ENCODE data around the gene EVC2. TPM values are rescaled to one million over a fixed set of nuclear protein-coding genes. Genes with fewer than 3 reads are reported as not detected.

EVC2 gene
- total and polyA plus RNA-seq, 2 donors (not counting 1 experiment from before 2014, with no cell fraction given): 1.4 to 16.5 TPM

DNA sequence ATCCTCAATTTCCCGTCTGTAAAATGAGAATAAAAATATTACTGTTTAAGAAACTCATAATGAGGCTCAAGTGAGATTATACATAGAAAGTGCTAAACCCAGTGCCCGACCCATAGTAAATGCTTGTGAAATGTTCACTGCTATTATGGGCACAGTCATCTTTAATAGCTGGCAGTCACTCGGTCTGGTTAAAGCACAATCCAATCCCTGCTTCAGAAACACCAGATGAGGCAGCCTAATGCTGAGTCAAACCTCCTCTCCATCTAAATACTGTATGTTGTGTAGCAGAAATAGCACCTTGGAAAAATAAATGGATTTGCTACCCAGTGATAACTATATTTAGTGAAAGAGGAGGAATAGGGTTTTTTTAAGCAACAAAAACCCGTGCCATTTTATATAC, 14.5 kb downstream of the EVC2 start:
- peaks cover 9% of the 10 kb centered on the region for H3K36me3 ChIP-seq (ENCODE audit: control insufficient read depth, insufficient read depth, low read length)
- no peak for TF ChIP-seq EZH2 (IDR thresholded peaks at IDR 0.05; ENCODE audit: low read length, missing control alignments)
- no peaks in the 10 kb centered on the region for H3K27me3 ChIP-seq (ENCODE audit: control insufficient read depth, insufficient read depth, low read length)
- H2AFZ ChIP-seq (ENCODE audit: low read length): no peak overlapping the region
- no peaks in the 10 kb centered on the region for H3K79me2 ChIP-seq (ENCODE audit: control insufficient read depth, insufficient read depth, low read length)
- H3K27ac ChIP-seq (ENCODE audit: insufficient read depth, low read length): no peak overlapping the region
- no peaks in the 10 kb centered on the region for H4K20me1 ChIP-seq (ENCODE audit: control insufficient read depth, extremely low read depth, insufficient read depth, low read length)
- H3K9ac ChIP-seq (ENCODE audit: insufficient read depth, low read length): no peak overlapping the region
- DNase-seq (ENCODE audit: low read depth in 2 of 2): no peak
- H3K4me3 ChIP-seq (replicated peaks in 1 of 4; ENCODE audit: control extremely low read depth in 1 of 4, insufficient read depth in 1 of 4, low read depth in 3 of 4, low read length in 4 of 4): no peak overlapping the region
- no peaks in the 10 kb centered on the region for H3K9me3 ChIP-seq (ENCODE audit: control insufficient read depth, insufficient read depth, low read depth, low read length)
- H3K4me2 ChIP-seq (ENCODE audit: extremely low read depth, insufficient read depth, low read length): no peak overlapping the region
- H3K4me1 ChIP-seq (ENCODE audit: control insufficient read depth, extremely low read depth, insufficient read depth, low read length): no peaks in the 10 kb centered on the region

DNA sequence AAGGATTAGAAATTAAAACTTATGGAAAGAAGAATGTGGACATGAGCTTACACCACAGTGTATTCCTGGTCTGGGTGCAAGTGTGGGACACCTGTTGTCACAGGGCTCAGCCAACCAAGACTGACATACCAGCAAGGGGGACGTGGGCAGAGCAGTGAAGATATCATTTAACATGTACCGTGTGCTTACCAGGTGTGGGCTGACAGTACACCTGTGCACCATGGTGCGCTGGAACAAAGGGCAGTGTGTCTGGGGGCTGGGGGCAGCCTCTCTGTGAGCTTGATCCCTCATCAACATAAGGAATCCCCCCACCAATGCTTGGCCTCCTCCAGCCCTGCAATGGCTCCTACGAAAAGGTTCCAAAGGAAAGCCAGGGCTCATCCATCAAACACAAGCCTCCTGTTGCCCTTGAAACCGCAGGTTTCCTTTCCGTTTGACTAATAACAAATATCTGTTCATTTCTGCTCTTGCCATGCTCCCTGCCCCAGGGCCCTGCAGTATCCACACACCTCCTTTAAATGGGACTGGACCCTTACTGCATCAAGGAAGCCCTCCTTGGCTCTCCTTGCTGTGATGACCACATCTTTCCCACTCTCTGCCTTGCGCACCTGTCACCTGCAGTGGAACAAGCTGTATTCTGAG, 16.7 kb downstream of the EVC2 start:
- no peak overlapping the region for H2AFZ ChIP-seq (ENCODE audit: low read length)
- H3K9me3 ChIP-seq (ENCODE audit: control insufficient read depth, insufficient read depth, low read depth, low read length): no peaks in the 10 kb centered on the region
- H3K79me2 ChIP-seq (ENCODE audit: control insufficient read depth, insufficient read depth, low read length): no peaks in the 10 kb centered on the region
- H3K36me3 ChIP-seq (ENCODE audit: control insufficient read depth, insufficient read depth, low read length): peaks cover 10% of the 10 kb centered on the region
- no peaks in the 10 kb centered on the region for H4K20me1 ChIP-seq (ENCODE audit: control insufficient read depth, extremely low read depth, insufficient read depth, low read length)
- H3K27ac ChIP-seq (ENCODE audit: insufficient read depth, low read length): no peak overlapping the region
- no peak overlapping the region for H3K9ac ChIP-seq (ENCODE audit: insufficient read depth, low read length)
- no peaks in the 10 kb centered on the region for H3K27me3 ChIP-seq (ENCODE audit: control insufficient read depth, insufficient read depth, low read length)
- no peaks in the 10 kb centered on the region for H3K4me1 ChIP-seq (ENCODE audit: control insufficient read depth, extremely low read depth, insufficient read depth, low read length)
- TF ChIP-seq, protein P1, sequence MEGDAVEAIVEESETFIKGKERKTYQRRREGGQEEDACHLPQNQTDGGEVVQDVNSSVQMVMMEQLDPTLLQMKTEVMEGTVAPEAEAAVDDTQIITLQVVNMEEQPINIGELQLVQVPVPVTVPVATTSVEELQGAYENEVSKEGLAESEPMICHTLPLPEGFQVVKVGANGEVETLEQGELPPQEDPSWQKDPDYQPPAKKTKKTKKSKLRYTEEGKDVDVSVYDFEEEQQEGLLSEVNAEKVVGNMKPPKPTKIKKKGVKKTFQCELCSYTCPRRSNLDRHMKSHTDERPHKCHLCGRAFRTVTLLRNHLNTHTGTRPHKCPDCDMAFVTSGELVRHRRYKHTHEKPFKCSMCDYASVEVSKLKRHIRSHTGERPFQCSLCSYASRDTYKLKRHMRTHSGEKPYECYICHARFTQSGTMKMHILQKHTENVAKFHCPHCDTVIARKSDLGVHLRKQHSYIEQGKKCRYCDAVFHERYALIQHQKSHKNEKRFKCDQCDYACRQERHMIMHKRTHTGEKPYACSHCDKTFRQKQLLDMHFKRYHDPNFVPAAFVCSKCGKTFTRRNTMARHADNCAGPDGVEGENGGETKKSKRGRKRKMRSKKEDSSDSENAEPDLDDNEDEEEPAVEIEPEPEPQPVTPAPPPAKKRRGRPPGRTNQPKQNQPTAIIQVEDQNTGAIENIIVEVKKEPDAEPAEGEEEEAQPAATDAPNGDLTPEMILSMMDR (conservative IDR thresholded peaks at IDR 0.05 in 1 of 2, IDR thresholded peaks at IDR 0.05 in 1 of 2; ENCODE audit: low read depth in 1 of 2, low read length in 2 of 2): no peak
- no peak for TF ChIP-seq EZH2 (IDR thresholded peaks at IDR 0.05; ENCODE audit: low read length, missing control alignments)
- no peak overlapping the region for H3K4me2 ChIP-seq (ENCODE audit: extremely low read depth, insufficient read depth, low read length)
- no peak overlapping the region for H3K4me3 ChIP-seq (replicated peaks in 1 of 4; ENCODE audit: control extremely low read depth in 1 of 4, insufficient read depth in 1 of 4, low read depth in 3 of 4, low read length in 4 of 4)
- DNase-seq (ENCODE audit: low read depth in 2 of 2): no peak

DNA sequence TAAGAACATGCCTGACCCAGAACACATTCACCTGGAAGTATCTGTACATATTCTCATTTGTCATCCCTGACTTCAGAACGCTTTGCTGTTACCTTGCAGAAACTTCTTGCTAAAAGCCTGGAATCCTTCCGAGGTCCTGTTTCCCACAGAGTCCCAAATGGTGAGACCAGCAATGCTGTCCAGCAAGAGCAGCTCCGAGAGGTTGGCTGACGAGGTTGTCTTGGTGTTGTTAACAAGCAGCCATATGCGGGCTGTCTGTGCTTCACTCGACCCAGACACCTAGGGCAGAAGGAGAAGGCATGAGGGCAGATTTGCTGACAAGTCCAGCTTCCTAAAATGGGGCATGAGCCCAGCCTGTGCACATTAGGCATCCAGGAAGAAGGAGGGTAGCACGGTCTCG, 19.3 kb downstream of the EVC2 start:
- Histone ChIP-seq H3K27me3 (ENCODE audit: control insufficient read depth, insufficient read depth, low read length) (no peaks in the 10 kb centered on the region), H3K9ac (ENCODE audit: insufficient read depth, low read length) (no peak overlapping the region), H4K20me1 (ENCODE audit: control insufficient read depth, extremely low read depth, insufficient read depth, low read length) (no peaks in the 10 kb centered on the region), H3K36me3 (ENCODE audit: control insufficient read depth, insufficient read depth, low read length) (peaks cover 13% of the 10 kb centered on the region), H3K9me3 (ENCODE audit: control insufficient read depth, insufficient read depth, low read depth, low read length) (no peaks in the 10 kb centered on the region), H2AFZ (ENCODE audit: low read length) (no peak overlapping the region), H3K4me2 (ENCODE audit: extremely low read depth, insufficient read depth, low read length) (no peak overlapping the region), H3K4me1 (ENCODE audit: control insufficient read depth, extremely low read depth, insufficient read depth, low read length) (no peaks in the 10 kb centered on the region), H3K79me2 (ENCODE audit: control insufficient read depth, insufficient read depth, low read length) (no peaks in the 10 kb centered on the region), H3K4me3 (replicated peaks in 1 of 4; ENCODE audit: control extremely low read depth in 1 of 4, insufficient read depth in 1 of 4, low read depth in 3 of 4, low read length in 4 of 4) (no peak overlapping the region), H3K27ac (ENCODE audit: insufficient read depth, low read length) (no peak overlapping the region)
- TF ChIP-seq EZH2 (IDR thresholded peaks at IDR 0.05; ENCODE audit: low read length, missing control alignments): no peak
- DNase-seq (ENCODE audit: low read depth in 2 of 2): no peak

DNA sequence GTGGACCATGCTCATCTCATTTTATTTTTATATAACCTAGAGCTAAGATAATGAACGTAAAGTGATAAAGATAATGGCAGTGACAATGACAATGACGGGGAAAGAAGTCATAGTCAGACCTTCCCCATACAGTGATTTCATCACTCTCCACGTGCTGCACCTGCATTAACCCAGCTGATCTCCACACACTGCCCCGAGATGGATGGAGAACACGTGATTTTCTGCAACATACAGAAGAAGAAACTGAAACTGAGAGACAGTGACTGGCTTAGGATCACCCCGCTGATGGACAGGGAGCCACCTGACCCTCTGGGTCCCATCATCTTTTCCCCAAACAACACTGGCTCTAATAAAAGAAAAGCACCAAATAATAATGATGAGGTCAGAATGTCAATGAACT, 22.0 kb downstream of the EVC2 start:
- no peak overlapping the region for H3K9ac ChIP-seq (ENCODE audit: insufficient read depth, low read length)

More for the DNA sequence above, 22.0 kb downstream of the EVC2 start:
- Histone ChIP-seq H4K20me1 (ENCODE audit: control insufficient read depth, extremely low read depth, insufficient read depth, low read length) (no peaks in the 10 kb centered on the region), H3K9me3 (ENCODE audit: control insufficient read depth, insufficient read depth, low read depth, low read length) (no peaks in the 10 kb centered on the region), H3K27me3 (ENCODE audit: control insufficient read depth, insufficient read depth, low read length) (no peaks in the 10 kb centered on the region), H3K4me1 (ENCODE audit: control insufficient read depth, extremely low read depth, insufficient read depth, low read length) (no peaks in the 10 kb centered on the region), H2AFZ (ENCODE audit: low read length) (no peak overlapping the region), H3K79me2 (ENCODE audit: control insufficient read depth, insufficient read depth, low read length) (no peaks in the 10 kb centered on the region), H3K4me2 (ENCODE audit: extremely low read depth, insufficient read depth, low read length) (no peak overlapping the region), H3K4me3 (replicated peaks in 1 of 4; ENCODE audit: control extremely low read depth in 1 of 4, insufficient read depth in 1 of 4, low read depth in 3 of 4, low read length in 4 of 4) (no peak overlapping the region), H3K27ac (ENCODE audit: insufficient read depth, low read length) (no peak overlapping the region), H3K36me3 (ENCODE audit: control insufficient read depth, insufficient read depth, low read length) (peaks cover 13% of the 10 kb centered on the region)
- no peak for DNase-seq (ENCODE audit: low read depth in 2 of 2)
- TF ChIP-seq EZH2 (IDR thresholded peaks at IDR 0.05; ENCODE audit: low read length, missing control alignments): no peak
- TF ChIP-seq, protein P1 (conservative IDR thresholded peaks at IDR 0.05 in 1 of 2, IDR thresholded peaks at IDR 0.05 in 1 of 2; ENCODE audit: low read depth in 1 of 2, low read length in 2 of 2): no peak
